ENCODE data around the gene SLC24A3.

DNA sequence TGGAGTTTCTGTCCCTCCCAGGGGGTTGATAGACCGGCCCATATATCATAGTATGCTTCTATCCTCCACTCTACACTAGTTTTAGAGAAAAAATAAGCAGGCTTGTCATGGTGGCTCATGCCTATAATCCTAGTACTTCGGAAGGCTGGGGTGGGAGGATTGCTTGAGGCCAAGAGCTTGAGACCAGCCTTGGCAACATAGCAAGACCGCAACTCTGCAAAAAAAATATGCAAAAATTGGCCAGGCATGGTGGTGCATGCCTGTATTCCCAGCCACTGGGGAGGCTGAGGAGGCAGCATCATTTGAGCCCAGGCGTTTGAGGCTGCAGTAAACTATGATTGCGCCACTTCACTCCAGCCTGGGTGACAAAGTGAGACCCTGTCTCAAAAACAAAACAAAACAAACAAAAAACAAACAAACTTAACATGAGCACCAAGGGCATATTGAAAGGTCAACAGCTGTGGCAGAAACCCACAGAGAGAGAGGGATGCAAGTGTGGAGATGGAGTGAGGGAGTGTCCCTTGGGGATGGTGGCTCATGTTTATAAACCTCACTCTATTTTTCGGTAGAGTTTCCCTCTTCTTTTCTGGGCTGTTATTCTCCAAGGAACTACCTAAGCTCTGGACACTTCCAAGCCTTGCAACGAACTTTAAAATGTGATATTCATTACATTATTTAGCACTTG lies 24.1 kb downstream of the SLC24A3 start:
- TF ChIP-seq, protein P1, sequence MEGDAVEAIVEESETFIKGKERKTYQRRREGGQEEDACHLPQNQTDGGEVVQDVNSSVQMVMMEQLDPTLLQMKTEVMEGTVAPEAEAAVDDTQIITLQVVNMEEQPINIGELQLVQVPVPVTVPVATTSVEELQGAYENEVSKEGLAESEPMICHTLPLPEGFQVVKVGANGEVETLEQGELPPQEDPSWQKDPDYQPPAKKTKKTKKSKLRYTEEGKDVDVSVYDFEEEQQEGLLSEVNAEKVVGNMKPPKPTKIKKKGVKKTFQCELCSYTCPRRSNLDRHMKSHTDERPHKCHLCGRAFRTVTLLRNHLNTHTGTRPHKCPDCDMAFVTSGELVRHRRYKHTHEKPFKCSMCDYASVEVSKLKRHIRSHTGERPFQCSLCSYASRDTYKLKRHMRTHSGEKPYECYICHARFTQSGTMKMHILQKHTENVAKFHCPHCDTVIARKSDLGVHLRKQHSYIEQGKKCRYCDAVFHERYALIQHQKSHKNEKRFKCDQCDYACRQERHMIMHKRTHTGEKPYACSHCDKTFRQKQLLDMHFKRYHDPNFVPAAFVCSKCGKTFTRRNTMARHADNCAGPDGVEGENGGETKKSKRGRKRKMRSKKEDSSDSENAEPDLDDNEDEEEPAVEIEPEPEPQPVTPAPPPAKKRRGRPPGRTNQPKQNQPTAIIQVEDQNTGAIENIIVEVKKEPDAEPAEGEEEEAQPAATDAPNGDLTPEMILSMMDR (conservative IDR thresholded peaks at IDR 0.05; ENCODE audit: low read depth in 2 of 2), result no peak
- TF ChIP-seq POLR2AphosphoS5 (IDR thresholded peaks at IDR 0.05; ENCODE audit: low read depth) (no peak), JUNB (IDR thresholded peaks at IDR 0.05; ENCODE audit: unreplicated experiment) (no peak), EZH2phosphoT487 (IDR thresholded peaks at IDR 0.05; ENCODE audit: unreplicated experiment) (no peak), EZH2 (IDR thresholded peaks at IDR 0.05; ENCODE audit: low read depth, unreplicated experiment) (no peak)
- TF ChIP-seq, protein P2, sequence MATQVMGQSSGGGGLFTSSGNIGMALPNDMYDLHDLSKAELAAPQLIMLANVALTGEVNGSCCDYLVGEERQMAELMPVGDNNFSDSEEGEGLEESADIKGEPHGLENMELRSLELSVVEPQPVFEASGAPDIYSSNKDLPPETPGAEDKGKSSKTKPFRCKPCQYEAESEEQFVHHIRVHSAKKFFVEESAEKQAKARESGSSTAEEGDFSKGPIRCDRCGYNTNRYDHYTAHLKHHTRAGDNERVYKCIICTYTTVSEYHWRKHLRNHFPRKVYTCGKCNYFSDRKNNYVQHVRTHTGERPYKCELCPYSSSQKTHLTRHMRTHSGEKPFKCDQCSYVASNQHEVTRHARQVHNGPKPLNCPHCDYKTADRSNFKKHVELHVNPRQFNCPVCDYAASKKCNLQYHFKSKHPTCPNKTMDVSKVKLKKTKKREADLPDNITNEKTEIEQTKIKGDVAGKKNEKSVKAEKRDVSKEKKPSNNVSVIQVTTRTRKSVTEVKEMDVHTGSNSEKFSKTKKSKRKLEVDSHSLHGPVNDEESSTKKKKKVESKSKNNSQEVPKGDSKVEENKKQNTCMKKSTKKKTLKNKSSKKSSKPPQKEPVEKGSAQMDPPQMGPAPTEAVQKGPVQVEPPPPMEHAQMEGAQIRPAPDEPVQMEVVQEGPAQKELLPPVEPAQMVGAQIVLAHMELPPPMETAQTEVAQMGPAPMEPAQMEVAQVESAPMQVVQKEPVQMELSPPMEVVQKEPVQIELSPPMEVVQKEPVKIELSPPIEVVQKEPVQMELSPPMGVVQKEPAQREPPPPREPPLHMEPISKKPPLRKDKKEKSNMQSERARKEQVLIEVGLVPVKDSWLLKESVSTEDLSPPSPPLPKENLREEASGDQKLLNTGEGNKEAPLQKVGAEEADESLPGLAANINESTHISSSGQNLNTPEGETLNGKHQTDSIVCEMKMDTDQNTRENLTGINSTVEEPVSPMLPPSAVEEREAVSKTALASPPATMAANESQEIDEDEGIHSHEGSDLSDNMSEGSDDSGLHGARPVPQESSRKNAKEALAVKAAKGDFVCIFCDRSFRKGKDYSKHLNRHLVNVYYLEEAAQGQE (IDR thresholded peaks at IDR 0.05; ENCODE audit: unreplicated experiment), result no peak
